HG03060 (cell line): ENCODE results near the gene CPLX3.

ENCODE experiments used
- ATAC-seq: cut with Tn5 transposase; IDR thresholded peaks from one replicate; pipeline ENCODE4 v1.9.1; 2021; ENCODE audit warnings: low read depth, moderate number of reproducible peaks; ENCODE audit not compliant: unreplicated experiment

Gene CPLX3

DNA sequence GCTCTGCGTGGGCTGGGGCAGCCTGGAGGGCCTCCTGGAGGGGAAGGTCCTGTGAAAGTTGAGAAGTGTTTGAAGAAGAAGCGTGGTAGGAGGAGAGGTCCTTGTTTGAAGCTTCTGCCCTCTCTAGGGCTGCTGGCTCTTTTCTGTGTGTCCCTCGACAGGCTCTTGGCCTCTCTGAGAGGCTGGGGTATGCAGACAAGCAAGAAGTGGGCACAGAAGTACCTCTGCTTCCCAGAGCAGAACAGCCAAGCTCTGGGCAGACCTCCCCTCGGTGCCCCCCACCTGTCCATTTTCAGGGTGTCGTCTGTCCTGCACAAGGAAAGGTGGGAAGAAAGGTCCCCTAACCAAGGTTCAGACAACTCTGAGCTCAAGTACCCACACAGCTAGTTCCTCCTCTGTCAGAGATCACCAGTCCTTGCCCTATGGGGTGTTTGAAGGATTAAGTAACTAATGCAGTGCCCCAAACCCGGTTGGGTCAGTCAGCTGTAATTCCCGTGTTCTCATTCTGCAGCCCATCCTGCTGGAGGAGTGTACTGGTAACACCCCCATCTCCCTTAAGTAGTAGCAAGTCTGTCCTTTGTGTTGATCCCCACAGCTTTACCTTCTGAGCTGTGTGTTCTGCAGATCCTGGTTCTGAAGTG, 38.3 kb upstream of the CPLX3 start:
- no peak for ATAC-seq

DNA sequence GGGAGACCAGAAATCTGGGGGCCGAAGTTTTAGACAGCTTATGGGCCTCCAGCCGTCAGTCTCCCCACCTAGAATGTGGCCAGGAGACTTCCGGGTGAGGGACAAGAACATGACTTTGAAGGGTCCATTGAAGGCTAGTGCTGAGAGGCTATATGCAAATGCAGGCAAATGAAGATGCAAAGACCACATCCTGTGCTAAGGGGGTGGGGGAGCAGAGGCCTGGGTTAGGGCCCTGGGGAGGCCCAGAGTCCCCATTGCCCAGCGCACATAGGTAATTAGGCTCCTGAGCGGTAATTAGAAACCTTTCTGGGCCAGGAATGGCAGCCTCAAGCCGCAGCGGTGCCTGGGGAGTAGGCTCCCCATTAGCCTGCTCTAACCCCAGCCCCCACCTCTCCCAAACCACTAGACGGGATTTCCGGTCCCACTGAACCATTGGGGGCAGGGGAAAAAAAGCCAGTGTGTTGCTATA, 37.7 kb upstream of the CPLX3 start:
- ATAC-seq: no peak

DNA sequence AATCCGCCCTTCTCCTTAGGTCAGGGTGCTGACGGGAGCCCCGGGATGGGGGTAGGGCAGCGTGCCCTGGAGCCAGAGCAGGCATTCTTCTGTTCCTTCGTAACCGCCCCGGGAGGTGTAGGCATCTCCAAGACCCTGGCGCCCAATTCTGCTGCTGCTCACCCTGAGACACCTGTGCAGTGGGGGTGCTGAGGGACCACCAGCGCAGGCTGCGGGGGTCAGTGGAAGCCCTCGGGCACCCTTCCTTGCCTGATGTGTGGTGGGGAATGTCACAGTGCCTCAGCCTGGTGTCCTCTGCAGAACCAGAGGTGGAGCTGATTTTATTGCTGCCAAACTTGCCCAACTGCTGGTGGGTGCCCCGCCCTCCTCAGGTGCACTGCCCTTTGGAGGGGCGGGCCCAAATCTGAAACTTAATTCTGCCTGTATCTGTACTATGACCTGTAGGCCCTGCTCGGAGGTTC, 37.2 kb upstream of the CPLX3 start:
- ATAC-seq: no peak

DNA sequence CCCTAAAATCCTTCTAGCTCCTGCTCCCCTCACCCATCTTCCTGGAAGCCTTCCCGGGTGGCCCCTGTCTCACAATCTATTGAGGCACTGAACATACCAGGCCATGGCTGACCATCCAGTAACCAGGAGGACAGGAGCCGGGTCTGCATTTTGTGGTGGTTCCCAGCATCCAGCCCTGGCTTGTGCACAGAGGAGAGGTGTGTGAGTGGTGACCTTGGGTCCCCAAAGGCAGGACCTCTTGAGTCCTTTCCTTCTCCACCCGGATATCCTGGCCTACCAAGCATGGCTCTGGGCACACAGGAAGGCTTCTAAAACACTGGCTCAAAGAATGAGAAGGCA, 36.7 kb upstream of the CPLX3 start:
- ATAC-seq: no peak

DNA sequence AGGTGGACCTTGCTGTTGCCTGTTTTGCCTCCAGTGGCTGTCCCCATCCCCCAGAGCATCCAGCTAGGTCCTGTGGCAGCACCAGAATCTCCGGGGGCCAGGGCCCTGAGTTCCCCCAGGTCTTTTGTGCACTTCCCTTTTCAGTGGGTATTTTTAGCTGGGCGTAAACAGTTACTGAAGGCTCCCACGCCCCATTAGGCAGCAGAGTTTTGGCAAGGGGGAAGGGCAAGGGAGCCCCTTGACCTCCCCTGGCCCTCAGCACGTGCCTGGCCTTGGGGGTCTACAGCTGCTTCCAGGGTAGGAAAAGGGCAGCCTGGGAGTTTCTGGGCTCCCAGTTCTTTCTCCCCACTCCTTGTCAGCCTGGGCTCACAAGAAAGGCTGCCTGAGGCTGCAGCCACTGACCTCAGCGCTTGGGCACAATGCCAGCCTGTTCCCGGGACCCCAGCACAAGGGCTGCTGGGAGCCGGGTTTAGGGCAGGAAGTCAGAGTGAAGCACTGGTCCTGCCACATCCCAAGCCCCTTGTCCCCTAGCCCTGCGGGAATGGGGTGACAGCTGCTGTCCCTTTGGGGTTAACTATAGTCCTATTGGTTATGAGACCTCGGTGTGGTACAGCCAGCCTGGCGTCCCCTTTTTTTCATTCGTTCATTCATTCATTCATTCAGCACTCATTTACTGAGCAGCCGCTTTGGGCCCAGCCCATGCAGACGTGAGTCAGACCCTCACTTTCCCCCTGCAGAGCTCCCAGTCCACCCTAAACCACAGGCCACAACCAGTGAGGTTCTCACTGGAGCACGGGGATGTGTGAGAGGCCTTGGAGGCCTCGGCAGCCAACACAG, 36.1 kb upstream of the CPLX3 start:
- ATAC-seq: no peak

DNA sequence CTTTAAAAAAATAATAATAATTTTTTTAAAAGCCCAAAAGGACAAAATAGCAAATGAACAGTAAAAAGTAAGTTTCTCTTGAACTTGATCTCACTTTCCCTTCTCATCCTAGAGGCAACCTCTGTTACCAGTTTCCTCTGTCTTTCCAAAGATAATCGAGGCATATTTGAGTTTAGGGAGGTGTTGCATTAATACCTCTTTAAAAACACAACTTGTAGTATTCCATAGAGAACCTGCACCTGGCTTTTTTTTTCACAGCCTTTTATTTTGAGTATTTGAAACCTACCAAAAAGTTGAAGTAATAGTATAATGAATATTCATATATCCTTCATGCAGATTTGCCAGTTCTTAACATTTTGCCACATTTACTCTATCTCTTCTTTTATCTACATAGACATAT, 35.4 kb upstream of the CPLX3 start:
- ATAC-seq: no peak

DNA sequence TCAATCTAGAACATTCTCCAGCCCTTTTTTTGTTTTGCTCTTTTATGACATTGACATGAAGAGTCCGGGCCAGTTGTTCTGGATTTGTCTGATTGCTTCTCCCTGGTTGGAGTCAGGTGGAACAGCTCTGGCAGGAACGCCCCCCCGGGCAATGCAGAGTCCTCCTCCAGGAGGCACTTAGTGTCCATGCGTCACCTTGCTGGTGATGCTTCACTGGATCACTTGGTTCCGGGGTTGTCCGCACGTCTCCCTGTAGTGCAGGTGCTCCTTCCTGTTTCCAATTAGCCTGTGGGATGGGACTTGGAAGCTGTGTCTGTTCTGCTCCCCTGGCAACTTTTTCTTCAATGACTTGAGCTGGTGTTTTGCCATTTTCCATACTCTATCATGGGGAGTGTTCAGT, 34.8 kb upstream of the CPLX3 start:
- ATAC-seq: no peak

DNA sequence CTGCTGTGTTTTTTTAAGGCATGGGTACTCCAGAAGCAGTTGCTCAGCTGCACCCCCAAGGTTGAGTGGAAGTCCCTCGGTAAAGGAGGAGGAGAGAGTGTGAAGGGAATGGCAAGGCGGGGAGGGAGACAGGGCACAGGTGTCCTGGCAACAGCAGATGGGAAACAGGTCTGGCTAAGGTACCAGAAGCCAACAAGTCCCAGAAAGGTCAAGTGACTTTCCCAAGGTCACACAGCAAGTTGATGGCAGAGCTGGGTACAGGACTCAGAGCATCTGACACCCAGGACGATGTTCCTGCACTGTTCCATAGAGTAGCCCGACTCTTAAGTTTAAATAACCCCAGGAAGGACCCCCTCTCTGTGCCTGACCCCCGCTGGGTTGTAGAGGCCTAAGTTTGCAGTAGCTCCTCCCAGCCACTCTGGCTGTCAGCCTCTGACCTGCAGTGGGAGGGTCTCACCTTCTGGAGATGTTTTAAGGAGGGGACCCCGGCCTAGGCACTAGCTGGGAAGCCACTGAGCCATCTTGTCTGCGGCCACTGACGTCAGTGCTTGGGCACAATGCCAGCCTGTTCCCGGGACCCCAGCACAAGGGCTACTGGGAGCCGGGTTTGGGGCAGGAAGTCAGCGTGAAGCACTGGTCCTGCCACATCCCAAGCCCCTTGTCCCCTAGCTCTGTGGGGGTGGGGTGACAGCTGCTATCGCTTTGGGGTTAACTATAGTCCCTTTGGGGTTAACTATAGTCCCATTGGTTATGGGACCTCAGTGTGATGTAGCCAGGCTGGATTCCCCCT, 34.0 kb upstream of the CPLX3 start:
- ATAC-seq: no peak

DNA sequence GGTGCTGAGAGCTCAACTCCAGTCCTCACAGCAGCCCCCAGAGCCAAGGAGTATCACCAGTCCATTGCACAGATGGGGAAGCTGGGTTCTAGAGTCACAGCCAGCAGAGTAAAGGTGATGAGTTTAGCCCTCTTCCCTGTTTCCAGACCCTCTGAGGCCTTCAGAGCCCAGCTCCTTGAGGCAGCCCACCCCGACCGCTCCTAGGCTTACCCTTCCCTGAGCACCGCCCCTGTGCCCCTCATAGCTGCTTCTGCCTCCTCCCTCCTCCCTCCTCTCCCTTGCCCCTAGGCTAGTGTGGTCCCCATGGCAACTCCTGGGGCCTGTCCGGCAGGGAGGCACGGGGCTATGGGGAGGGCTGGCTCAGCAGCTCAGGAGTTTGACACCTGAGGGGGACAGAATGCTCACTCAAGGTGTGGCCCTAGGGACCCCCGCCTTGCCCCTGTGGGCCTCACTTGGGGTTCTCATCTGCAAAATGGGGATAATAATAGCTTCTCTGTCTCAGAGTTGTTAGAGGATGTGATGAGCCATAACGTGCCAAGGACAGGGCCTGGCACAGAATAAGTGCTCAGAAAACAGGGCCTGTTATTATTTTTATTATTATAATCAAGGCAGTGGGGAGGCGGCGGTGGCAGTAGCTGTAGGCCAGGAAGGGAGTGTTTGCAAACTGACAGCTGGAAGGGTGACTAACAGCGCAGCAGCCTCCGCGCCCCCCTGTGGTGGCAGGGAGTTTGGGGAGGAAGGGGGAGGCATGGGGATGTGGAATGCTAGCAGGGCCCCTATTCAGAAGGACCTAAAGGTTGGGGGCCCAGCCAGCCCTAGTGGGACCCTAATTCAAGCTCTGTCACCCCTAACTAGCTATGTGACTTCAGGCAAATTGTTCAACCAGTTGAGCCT, 33.0 kb upstream of the CPLX3 start:
- no peak for ATAC-seq

DNA sequence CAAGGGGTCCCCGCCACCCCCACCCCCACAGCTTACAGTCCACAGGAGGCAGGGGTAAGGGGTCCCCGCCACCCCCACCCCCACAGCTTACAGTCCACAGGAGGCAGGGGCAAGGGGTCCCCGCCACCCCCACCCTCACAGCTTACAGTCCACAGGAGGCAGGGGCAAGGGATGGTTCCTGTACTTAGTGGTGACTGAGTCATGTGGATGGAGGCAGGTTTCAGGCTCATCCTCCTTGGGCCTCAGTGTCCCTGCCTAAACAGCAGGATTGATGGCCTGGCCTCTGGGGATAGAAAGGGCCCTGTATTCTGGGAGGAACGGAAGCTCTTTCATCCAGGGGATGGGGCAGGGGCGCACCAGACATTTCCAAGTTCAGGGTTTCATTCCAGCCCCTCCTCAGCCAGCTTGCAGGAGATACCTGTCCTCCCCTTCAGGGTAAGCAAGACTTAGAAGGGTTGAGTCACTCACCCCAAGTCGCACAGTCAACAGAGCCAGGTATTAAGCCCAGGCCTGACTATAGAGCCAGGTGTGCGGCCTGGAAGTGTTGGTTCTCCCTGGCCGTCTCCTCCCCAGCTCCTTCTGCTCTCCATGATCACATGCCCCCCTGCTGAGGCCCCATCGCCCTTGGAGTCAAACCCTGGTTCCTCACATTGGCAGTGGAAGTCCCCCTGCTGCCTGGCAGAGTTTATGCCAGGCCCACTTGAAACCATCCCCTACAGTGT, 32.0 kb upstream of the CPLX3 start:
- ATAC-seq: no peak

DNA sequence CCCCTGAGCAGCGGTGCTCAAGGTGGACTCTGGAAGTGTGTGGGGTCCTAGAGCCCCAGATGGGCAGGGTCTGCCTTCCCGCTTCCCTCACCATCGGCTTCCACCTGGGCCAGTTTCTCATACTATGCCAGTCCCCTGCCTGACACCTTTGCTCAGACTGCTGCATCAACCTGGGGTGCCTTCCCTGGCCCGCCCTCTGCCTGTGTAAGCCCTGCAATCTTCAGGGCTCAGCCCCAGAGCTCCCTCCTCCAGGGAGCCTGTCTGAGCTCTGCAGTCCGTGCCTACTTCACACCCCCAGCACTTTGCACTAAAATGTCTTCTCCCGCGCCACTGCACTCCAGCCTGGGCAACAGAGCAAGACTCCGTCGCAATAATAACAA, 31.5 kb upstream of the CPLX3 start:
- no peak for ATAC-seq

DNA sequence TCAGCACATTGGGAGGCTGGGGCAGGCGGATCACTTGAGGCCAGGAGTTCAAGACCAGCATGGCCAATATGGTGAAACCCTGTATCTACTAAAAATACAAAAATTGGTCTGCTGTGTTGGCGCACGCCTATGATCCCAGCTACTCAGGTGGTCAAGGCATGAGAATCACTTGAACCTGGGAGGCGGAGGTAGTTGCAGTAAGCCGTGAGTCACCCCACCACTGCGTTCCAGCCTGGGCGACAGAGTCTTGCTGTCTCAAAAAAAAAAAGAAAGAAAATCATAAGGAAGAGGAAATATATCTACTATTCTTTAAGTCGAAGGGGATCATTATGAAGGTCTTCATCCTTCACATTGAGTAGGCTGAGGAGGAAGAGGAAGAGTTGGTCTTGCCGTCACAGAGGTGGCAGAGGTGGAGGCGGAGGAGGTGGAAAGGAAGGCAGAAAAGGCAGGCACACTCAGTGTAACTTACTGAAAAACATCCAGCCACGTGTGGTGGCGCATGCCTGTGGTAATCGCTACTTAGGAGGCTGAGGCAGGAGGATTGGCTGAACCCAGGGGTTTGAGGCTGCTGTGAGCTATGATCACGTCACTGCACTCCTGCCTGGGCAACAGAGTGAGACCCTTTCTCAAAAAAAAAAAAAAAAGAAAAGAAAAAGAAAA, 30.3 kb upstream of the CPLX3 start:
- ATAC-seq: no peak

DNA sequence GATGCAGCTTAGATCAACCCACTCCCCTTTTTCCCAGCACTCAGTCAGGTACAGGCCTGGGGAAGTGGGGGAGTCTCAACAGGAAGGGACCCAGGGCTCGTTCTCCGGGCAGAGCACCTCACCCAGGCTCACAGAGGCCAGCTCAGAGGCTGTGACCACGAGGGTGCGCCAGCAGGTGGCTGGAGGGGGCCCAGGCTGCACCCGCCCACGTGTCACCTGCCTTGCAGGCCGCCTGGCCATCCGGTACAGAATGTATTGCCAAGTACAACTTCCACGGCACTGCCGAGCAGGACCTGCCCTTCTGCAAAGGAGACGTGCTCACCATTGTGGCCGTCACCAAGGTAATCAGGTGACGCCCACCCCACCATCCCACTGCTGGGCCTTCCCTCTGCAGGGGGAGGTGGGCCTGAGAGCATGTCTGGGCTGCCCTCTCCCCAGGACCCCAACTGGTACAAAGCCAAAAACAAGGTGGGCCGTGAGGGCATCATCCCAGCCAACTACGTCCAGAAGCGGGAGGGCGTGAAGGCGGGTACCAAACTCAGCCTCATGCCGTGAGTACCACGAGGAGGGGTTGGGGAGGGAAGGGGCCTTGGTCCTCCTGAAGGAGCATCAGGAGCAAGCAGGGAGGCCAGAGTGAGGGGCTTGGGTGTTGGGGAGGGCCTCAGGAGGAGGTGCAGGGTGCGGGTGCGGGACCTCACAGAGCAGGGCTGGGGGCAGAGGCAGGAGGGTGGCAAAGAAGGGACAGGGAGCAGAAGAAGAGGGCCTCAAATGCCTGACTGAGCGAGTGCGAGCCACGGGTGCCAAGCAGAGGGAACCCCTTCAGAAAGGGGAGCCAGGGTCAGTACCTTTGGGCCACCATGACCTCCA, 27.8 kb upstream of the CPLX3 start:
- ATAC-seq: no peak

DNA sequence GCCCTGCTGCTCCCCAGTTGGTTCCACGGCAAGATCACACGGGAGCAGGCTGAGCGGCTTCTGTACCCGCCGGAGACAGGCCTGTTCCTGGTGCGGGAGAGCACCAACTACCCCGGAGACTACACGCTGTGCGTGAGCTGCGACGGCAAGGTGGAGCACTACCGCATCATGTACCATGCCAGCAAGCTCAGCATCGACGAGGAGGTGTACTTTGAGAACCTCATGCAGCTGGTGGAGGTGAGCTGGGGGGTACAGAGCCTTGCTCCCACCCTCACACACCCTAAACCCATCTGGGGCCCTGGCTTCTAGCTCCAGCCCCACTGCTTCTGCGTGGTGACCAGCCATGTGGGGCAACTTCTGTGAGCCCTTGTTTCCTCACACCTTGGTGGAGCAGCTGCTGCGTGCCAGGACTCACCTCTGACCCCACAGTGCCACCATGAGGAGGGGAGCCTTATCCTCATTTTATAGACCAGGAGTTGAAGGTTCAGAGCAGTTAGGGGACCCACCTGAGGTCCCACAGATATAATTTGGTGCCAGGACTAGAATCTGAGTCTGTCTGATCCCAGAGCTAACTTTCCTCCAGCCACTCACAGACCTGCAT, 27.1 kb upstream of the CPLX3 start:
- ATAC-seq: no peak

DNA sequence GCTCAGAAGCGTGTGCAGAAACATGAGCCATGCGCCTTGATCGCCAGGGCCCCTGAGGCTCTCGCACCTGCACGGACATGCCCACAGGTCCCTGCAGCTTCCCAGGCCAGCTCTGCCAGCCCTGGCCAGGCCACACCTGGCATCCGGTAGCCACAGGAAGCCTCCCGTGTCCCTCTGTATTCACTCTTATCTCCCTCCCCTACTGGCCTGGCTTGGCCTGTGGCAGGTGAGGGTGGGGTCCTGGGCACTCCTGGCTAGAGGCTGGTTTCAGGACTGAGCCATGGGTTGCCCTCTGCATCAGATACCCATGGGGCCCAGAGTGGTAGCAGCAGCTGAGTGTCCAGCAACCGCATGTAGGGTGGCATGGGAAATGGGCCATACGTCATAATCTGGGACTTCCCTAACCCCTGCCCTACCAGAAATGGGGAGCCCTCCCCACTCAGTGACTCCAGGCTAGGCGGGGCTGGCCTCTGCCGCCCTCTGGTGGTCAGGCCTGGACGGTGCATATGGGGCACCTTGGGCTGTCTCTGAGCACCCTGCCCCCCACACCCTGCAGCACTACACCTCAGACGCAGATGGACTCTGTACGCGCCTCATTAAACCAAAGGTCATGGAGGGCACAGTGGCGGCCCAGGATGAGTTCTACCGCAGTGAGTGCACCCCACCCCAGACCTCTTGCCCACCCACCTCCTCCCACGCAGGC, 26.4 kb upstream of the CPLX3 start:
- no peak for ATAC-seq

DNA sequence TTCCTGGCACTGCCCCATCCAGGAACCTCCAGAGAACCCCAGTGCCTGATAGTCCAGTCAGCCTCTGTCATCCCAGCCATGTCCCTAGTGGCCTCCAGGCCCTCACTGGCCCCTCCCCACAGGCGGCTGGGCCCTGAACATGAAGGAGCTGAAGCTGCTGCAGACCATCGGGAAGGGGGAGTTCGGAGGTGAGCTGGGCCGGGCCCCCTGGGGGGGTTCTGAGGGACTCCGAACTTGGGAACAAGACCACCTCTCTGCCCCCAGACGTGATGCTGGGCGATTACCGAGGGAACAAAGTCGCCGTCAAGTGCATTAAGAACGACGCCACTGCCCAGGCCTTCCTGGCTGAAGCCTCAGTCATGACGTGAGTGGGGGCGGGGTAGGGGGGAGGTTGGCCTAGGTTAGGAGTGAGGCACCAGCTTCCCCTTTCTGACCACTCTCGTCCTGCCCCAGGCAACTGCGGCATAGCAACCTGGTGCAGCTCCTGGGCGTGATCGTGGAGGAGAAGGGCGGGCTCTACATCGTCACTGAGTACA, 25.8 kb upstream of the CPLX3 start:
- ATAC-seq: no peak
